GM10847 (cell line): ENCODE measurements around the gene LIPJ.

ENCODE experiments used
- POLR2A ChIP-seq: IDR thresholded peaks from 2 replicates; pipeline ENCODE4 v1.6.1; 2011; ENCODE audit not compliant: insufficient read length; ENCODE audit errors: extremely low read depth

Gene LIPJ

DNA sequence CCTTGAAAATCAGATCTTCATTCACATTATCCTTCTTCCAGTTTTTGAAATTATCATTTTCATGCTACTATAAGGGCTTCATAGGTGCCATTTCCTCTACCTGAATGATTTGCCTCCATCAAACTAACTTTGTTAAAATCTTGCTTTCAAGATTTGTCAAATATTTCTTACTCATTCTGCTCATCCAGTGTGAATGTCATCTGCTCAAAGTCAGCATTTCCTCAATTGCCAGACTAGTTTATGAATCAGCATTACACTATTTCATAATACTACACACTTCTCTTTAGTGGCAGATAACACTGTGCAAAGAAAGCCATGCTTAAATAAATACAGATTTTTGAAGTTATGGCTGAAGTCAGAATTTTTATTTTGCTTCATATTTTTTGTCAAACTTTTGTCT is 56.4 kb downstream of the LIPJ start:
- TF ChIP-seq POLR2A, result no peak

DNA sequence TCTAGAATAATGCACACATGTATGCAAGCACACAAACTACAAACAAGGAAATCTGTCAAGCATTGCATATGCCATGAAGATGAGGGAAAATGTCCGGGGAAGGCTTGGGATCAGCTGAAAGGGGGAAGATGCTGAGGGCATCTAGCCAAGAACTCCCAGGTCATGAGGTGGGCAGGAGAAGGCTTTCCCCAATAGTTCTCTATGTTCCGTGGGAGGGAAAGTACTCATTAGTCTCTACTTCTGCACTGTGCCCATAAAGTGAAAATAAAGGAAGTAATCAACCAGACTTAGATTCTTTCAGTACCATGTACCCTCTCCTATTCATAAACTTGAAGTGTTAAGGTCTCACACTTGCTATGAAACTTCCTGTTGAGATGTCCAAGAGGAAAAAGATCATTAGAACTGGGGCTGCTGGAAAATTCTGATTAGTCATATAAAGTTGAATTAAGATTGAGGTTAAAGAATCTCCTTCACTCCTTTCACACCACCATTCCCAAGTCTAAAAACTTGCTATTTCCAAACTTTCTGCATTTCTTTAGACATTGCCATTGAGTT is 60.6 kb downstream of the LIPJ start:
- TF ChIP-seq POLR2A, result no peak

DNA sequence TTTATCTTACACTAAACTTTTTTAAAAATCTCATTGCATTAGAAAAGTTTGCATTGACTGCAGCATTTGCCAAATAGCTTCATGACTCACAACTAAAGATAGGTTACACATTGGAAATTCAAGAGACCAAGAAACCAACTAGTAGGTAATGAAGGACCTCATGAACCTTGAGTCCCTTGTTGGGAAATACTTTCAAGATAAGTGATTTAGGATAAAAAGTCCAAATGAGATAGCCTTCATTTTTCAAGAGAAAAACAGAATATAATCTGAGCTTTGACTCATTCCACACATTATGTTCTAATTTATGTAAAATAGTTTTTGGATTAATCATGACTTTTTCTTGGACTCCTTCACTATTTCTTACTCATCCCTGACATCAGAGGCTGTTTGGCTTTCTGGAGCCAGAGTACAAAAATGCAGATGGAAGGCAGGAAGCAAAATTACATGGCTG is 64.6 kb downstream of the LIPJ start:
- TF ChIP-seq POLR2A, result no peak

DNA sequence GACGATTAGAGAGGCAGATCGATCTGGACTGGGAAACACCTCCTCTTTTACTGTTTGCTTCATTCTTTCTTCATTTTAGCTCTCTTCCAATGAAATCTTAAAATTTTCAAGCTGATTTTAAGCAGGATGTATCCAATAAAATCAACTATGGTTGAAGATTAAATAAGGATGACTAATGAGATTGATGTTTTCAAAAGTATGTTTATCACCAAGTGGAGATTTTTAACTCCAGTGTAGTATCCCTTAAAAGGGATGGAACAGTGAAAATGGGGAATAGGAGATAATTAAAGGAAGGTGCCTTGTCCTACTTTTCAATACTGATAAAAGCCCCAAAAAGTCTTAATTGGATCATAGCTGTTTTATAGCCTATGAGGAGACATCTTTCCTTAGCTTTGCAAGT is 66.1 kb downstream of the LIPJ start:
- no peak for TF ChIP-seq POLR2A
